WTC11 (cell line): ENCODE data around the gene ABHD3. TPM values are rescaled to one million over a fixed set of nuclear protein-coding genes. Genes with fewer than 3 reads are reported as not detected.
"Not testable (repeated sequence)": the region's sequence is repeated elsewhere in the genome, so short reads cannot be mapped to it uniquely, and the experiment has no call there.

Source experiments
- ATAC-seq: fragments of 200-7000 bp; cut with Tn5 transposase; 2 replicates; pipeline ENCODE4 v1.10.0; 2021; ENCODE audit warnings: mild to moderate bottlenecking, moderate library complexity
- CTCF ChIA-PET: fragments of 300-600 bp; sonication (Branson Sonifier 250); formaldehyde crosslinking; loops from one replicate; lab custom pipeline; 2021; ENCODE audit warnings: antibody characterized with exemption; lab: Charles Lee
- POLR2A ChIA-PET: fragments of 350-600 bp; sonication (Branson Sonifier 250); formaldehyde crosslinking; loops from one replicate; lab custom pipeline; 2021; ENCODE audit warnings: antibody characterized with exemption; lab: Charles Lee
- DNase-seq: peaks from one replicate; pipeline ENCODE4 v3.0.0; 2021; ENCODE audit warnings: low spot score
- H3K27ac Mint-ChIP-seq: 2 replicates; pipeline ENCODE4 v1.8.0; 2021; ENCODE audit warnings: mixed read lengths
- H3K27me3 Mint-ChIP-seq: 2 replicates; pipeline ENCODE4 v1.8.0; 2021; ENCODE audit warnings: low read depth, mild to moderate bottlenecking, moderate library complexity, mixed read lengths
- H3K36me3 Mint-ChIP-seq: 2 replicates; pipeline ENCODE4 v1.8.0; 2021; ENCODE audit warnings: mixed read lengths
- H3K4me1 Mint-ChIP-seq: 2 replicates; pipeline ENCODE4 v1.8.0; 2022; ENCODE audit warnings: mixed read lengths
- H3K4me3 Mint-ChIP-seq: 2 replicates; pipeline ENCODE4 v1.8.0; 2021; ENCODE audit warnings: mild to moderate bottlenecking, moderate library complexity, mixed read lengths
- H3K9me3 Mint-ChIP-seq: 2 replicates; pipeline ENCODE4 v1.8.0; 2021; ENCODE audit warnings: mixed read lengths
- CREB1 ChIP-seq: sonication (generic); formaldehyde crosslinking; IDR thresholded peaks from 2 replicates; pipeline ENCODE4 v1.8.0; 2023; ENCODE audit warnings: mild to moderate bottlenecking, missing genetic modification reagents
- CREM ChIP-seq: sonication (generic); formaldehyde crosslinking; IDR thresholded peaks from 2 replicates; pipeline ENCODE4 v1.8.1; 2022; ENCODE audit warnings: mild to moderate bottlenecking, missing genetic modification reagents, moderate library complexity
- HMGXB4 ChIP-seq: sonication (generic); formaldehyde crosslinking; IDR thresholded peaks from 2 replicates; pipeline ENCODE4 v1.8.1; 2023; ENCODE audit warnings: mild to moderate bottlenecking, moderate library complexity, missing genetic modification reagents
- IRF2 ChIP-seq: sonication (generic); formaldehyde crosslinking; IDR thresholded peaks from 2 replicates; pipeline ENCODE4 v1.8.0; 2022; ENCODE audit warnings: low read depth, missing genetic modification reagents, borderline replicate concordance
- JAZF1 ChIP-seq: fragments of 250-450 bp; sonication (Bioruptor Pico); IDR thresholded peaks from 2 replicates; pipeline ENCODE4 v1.9.0; 2021; ENCODE audit warnings: moderate library complexity, mild to moderate bottlenecking, inconsistent platforms
- JUN ChIP-seq: sonication (generic); formaldehyde crosslinking; IDR thresholded peaks from 2 replicates; pipeline ENCODE4 v1.8.0; 2023; ENCODE audit warnings: mild to moderate bottlenecking, missing genetic modification reagents
- MLX ChIP-seq: sonication (generic); formaldehyde crosslinking; IDR thresholded peaks from 2 replicates; pipeline ENCODE4 v1.8.1; 2023; ENCODE audit warnings: mild to moderate bottlenecking, missing genetic modification reagents, moderate library complexity
- MYBL2 ChIP-seq: sonication (generic); formaldehyde crosslinking; IDR thresholded peaks from 2 replicates; pipeline ENCODE4 v1.8.1; 2023; ENCODE audit warnings: mild to moderate bottlenecking, moderate library complexity, missing genetic modification reagents
- NFYB ChIP-seq: sonication (generic); formaldehyde crosslinking; conservative IDR thresholded peaks from 2 replicates; pipeline ENCODE4 v1.8.0; 2022; ENCODE audit warnings: low read depth, missing genetic modification reagents
- NR1H2 ChIP-seq: sonication (generic); formaldehyde crosslinking; IDR thresholded peaks from 2 replicates; pipeline ENCODE4 v1.9.0; 2021; ENCODE audit warnings: mild to moderate bottlenecking, moderate library complexity, missing genetic modification reagents
- RELA ChIP-seq: sonication (generic); formaldehyde crosslinking; IDR thresholded peaks from 2 replicates; pipeline ENCODE4 v1.8.1; 2022; ENCODE audit warnings: missing genetic modification reagents, mild to moderate bottlenecking, borderline replicate concordance
- SMAD3 ChIP-seq: sonication (generic); formaldehyde crosslinking; IDR thresholded peaks from 2 replicates; pipeline ENCODE4 v1.8.0; 2022; ENCODE audit warnings: missing genetic modification reagents, mild to moderate bottlenecking, borderline replicate concordance
- SMAD4 ChIP-seq: sonication (generic); formaldehyde crosslinking; IDR thresholded peaks from 2 replicates; pipeline ENCODE4 v1.8.0; 2022; ENCODE audit warnings: mild to moderate bottlenecking, missing genetic modification reagents
- ZNF317 ChIP-seq: sonication (generic); formaldehyde crosslinking; IDR thresholded peaks from 2 replicates; pipeline ENCODE4 v1.8.1; 2023; ENCODE audit warnings: low read depth, mild to moderate bottlenecking, moderate library complexity, missing genetic modification reagents, borderline replicate concordance
- ZNF416 ChIP-seq: fragments of 250-450 bp; sonication (Bioruptor Pico); IDR thresholded peaks from 2 replicates; pipeline ENCODE4 v1.9.0; 2021; ENCODE audit warnings: mild to moderate bottlenecking, inconsistent platforms
- total RNA-seq: library from RNA; stranded (reverse); gene quantifications from 3 replicates; pipeline ENCODE4 v1.2.3, GENCODE V29; 2021
- TF ChIP-seq, protein P1 (sequence below): sonication (generic); formaldehyde crosslinking; conservative IDR thresholded peaks from 2 replicates; pipeline ENCODE4 v1.8.1; 2022; ENCODE audit warnings: mild to moderate bottlenecking, missing genetic modification reagents
- TF ChIP-seq, protein P2 (sequence below): sonication (generic); formaldehyde crosslinking; IDR thresholded peaks from 2 replicates; pipeline ENCODE4 v1.8.0; 2023; ENCODE audit warnings: missing genetic modification reagents
- TF ChIP-seq, protein P3 (sequence below): sonication (generic); formaldehyde crosslinking; IDR thresholded peaks from 2 replicates; pipeline ENCODE4 v1.8.1; 2022; ENCODE audit warnings: low read depth, missing genetic modification reagents, borderline replicate concordance
- TF ChIP-seq, protein P4 (sequence below): sonication (generic); formaldehyde crosslinking; IDR thresholded peaks from 2 replicates; pipeline ENCODE4 v1.8.0; 2023; ENCODE audit warnings: mild to moderate bottlenecking, missing genetic modification reagents
- TF ChIP-seq, protein P5 (sequence below): sonication (generic); formaldehyde crosslinking; IDR thresholded peaks from 2 replicates; pipeline ENCODE4 v1.8.0; 2022; ENCODE audit warnings: mild to moderate bottlenecking, missing genetic modification reagents

ABHD3 gene
- total RNA-seq, 1 experiment from 2014 or later: 11.1 TPM

- DNase-seq: no peak
- TF ChIP-seq, protein P1, sequence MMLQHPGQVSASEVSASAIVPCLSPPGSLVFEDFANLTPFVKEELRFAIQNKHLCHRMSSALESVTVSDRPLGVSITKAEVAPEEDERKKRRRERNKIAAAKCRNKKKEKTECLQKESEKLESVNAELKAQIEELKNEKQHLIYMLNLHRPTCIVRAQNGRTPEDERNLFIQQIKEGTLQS (CRISPR knock-in tag): no peak
- TF ChIP-seq ZNF416 (CRISPR knock-in tag) (no peak), MLX (CRISPR knock-in tag) (no peak)
- no peak overlapping the region for H3K4me3 Mint-ChIP-seq
- CTCF ChIA-PET: interaction anchor here (0.5 to 1.2 kb wide), 2 partner anchors 51 to 1592 kb away, joined by 3 read pairs; partner anchors contain the start of gene ESCO1
- no peak for ATAC-seq
- peaks cover 5% of the 10 kb centered on the region for H3K9me3 Mint-ChIP-seq
- H3K36me3 Mint-ChIP-seq: peaks cover 7% of the 10 kb centered on the region
- no peaks in the 10 kb centered on the region for H3K27me3 Mint-ChIP-seq
- H3K27ac Mint-ChIP-seq: no peak overlapping the region
- no peaks in the 10 kb centered on the region for H3K4me1 Mint-ChIP-seq
- POLR2A ChIA-PET: no interaction called here
Measured at GRCh38 chr18:21652073-21652472, 52.5 kb downstream of the ABHD3 start.

GRCh38 chr18:21650311-21650710 lies 54.3 kb downstream of the ABHD3 start:
- CTCF ChIA-PET: interaction anchor here (0.6 to 1.4 kb wide), 3 partner anchors 10 to 141 kb away, joined by 3 to 4 read pairs (median 3); partner anchors contain the start of gene ESCO1
- peaks cover 5% of the 10 kb centered on the region for H3K36me3 Mint-ChIP-seq
- POLR2A ChIA-PET: no interaction called here
- DNase-seq: no peak
- H3K27ac Mint-ChIP-seq: no peak overlapping the region
- no peaks in the 10 kb centered on the region for H3K27me3 Mint-ChIP-seq
- ATAC-seq: no peak
- peaks cover 5% of the 10 kb centered on the region for H3K9me3 Mint-ChIP-seq
- no peak for TF ChIP-seq CREB1 (CRISPR knock-in tag)
- TF ChIP-seq CREM: no peak
- TF ChIP-seq, protein P2, sequence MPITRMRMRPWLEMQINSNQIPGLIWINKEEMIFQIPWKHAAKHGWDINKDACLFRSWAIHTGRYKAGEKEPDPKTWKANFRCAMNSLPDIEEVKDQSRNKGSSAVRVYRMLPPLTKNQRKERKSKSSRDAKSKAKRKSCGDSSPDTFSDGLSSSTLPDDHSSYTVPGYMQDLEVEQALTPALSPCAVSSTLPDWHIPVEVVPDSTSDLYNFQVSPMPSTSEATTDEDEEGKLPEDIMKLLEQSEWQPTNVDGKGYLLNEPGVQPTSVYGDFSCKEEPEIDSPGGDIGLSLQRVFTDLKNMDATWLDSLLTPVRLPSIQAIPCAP: no peak
- TF ChIP-seq, protein P3, sequence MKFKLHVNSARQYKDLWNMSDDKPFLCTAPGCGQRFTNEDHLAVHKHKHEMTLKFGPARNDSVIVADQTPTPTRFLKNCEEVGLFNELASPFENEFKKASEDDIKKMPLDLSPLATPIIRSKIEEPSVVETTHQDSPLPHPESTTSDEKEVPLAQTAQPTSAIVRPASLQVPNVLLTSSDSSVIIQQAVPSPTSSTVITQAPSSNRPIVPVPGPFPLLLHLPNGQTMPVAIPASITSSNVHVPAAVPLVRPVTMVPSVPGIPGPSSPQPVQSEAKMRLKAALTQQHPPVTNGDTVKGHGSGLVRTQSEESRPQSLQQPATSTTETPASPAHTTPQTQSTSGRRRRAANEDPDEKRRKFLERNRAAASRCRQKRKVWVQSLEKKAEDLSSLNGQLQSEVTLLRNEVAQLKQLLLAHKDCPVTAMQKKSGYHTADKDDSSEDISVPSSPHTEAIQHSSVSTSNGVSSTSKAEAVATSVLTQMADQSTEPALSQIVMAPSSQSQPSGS (CRISPR knock-in tag): no peak
- no peak for TF ChIP-seq SMAD3
- no peak for TF ChIP-seq JAZF1 (CRISPR knock-in tag)
- no peak for TF ChIP-seq SMAD4 (CRISPR knock-in tag)
- TF ChIP-seq, protein P4, sequence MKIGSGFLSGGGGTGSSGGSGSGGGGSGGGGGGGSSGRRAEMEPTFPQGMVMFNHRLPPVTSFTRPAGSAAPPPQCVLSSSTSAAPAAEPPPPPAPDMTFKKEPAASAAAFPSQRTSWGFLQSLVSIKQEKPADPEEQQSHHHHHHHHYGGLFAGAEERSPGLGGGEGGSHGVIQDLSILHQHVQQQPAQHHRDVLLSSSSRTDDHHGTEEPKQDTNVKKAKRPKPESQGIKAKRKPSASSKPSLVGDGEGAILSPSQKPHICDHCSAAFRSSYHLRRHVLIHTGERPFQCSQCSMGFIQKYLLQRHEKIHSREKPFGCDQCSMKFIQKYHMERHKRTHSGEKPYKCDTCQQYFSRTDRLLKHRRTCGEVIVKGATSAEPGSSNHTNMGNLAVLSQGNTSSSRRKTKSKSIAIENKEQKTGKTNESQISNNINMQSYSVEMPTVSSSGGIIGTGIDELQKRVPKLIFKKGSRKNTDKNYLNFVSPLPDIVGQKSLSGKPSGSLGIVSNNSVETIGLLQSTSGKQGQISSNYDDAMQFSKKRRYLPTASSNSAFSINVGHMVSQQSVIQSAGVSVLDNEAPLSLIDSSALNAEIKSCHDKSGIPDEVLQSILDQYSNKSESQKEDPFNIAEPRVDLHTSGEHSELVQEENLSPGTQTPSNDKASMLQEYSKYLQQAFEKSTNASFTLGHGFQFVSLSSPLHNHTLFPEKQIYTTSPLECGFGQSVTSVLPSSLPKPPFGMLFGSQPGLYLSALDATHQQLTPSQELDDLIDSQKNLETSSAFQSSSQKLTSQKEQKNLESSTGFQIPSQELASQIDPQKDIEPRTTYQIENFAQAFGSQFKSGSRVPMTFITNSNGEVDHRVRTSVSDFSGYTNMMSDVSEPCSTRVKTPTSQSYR (CRISPR knock-in tag): no peak
- no peak for TF ChIP-seq MYBL2
- no peaks in the 10 kb centered on the region for H3K4me1 Mint-ChIP-seq
- no peak overlapping the region for H3K4me3 Mint-ChIP-seq

DNA sequence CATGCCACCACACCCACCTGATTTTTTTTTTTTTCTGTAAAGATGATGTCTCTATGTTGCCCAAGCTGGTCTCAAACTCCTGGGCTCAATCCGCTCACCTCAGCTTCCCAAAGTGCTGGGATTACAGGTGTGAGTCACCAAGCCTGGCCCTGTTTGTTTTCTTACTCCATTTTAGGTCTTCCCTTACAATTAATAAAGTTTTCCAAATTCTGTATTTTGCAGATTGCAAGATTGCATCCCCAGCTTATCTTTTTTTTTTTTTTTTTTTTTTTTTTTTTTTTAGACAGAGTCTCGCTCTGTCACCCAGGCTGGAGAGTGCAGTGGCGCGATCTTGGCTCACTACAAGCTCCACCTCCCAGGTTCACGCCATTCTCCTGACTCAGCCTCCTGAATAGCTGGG lies 64.2 kb downstream of the ABHD3 start:
- H3K9me3 Mint-ChIP-seq, DNase-seq, ATAC-seq, H3K4me3 Mint-ChIP-seq, H3K27ac Mint-ChIP-seq, H3K27me3 Mint-ChIP-seq, POLR2A ChIA-PET, H3K36me3 Mint-ChIP-seq, H3K4me1 Mint-ChIP-seq: not testable (repeated sequence)
- CTCF ChIA-PET: interaction anchor here (0.6 kb wide), 1 partner anchor 10 kb away, joined by 3 read pairs; no protein-coding TSS in a partner anchor

DNA sequence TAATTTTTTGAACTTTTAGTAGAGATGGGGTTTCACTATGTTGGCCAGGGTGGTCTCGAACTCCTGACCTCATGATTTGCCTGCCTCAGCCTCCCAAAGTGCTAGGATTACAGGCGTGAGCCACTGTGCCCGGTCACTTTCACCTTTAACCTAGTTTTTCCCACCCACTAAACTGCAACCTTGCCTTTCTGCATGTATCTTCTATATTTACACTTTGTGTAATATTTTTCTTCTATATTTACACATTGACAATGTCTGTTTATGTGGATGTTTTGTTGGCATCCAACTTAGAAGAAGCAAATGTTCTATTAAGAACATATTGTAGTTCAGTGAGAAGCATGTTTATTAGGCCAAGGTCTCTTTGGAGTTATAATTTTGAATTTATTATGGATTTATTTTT lies 65.8 kb downstream of the ABHD3 start:
- ChIA-PET CTCF (no interaction called here), POLR2A (no interaction called here)
- Mint-ChIP-seq H3K36me3 (peaks cover 8% of the 10 kb centered on the region; the same call in 1 of the 2 replicates), H3K27me3 (no peaks in the 10 kb centered on the region), H3K9me3 (no peaks in the 10 kb centered on the region), H3K4me1 (no peaks in the 10 kb centered on the region), H3K27ac (no peak overlapping the region), H3K4me3 (no peak overlapping the region)
- DNase-seq: no peak
- no peak for ATAC-seq
- TF ChIP-seq IRF2 (CRISPR knock-in tag) (no peak), NFYB (CRISPR knock-in tag) (no peak), RELA (CRISPR knock-in tag) (no peak), HMGXB4 (CRISPR knock-in tag) (no peak), JUN (no peak), NR1H2 (no peak), ZNF317 (CRISPR knock-in tag) (no peak)
- TF ChIP-seq, protein P5, sequence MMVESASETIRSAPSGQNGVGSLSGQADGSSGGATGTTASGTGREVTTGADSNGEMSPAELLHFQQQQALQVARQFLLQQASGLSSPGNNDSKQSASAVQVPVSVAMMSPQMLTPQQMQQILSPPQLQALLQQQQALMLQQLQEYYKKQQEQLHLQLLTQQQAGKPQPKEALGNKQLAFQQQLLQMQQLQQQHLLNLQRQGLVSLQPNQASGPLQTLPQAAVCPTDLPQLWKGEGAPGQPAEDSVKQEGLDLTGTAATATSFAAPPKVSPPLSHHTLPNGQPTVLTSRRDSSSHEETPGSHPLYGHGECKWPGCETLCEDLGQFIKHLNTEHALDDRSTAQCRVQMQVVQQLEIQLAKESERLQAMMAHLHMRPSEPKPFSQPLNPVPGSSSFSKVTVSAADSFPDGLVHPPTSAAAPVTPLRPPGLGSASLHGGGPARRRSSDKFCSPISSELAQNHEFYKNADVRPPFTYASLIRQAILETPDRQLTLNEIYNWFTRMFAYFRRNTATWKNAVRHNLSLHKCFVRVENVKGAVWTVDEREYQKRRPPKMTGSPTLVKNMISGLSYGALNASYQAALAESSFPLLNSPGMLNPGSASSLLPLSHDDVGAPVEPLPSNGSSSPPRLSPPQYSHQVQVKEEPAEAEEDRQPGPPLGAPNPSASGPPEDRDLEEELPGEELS (CRISPR knock-in tag): no peak
